K562 (cell line): ENCODE measurements around the gene MC1R. TPM values are rescaled to one million over a fixed set of nuclear protein-coding genes. Genes with fewer than 3 reads are reported as not detected.
"Not testable (repeated sequence)": the region's sequence is repeated elsewhere in the genome, so short reads cannot be mapped to it uniquely, and the experiment has no call there.

Experiments
- ATAC-seq: fragments of 200-7000 bp; cut with Tn5 transposase; 3 replicates; pipeline ENCODE4 v1.9.1; 2020; ENCODE audit warnings: moderate library complexity
- BruUV-seq: library from RNA; stranded (reverse); fragments of 400-500 nt; replicated peaks from 2 replicates; lab custom pipeline; 2021; lab: Mats Ljungman, UMichigan
- CTCF ChIA-PET: fragments of 300-600 bp; formaldehyde crosslinking; extraction: SDS; loops from one replicate; lab custom pipeline; 2021; ENCODE audit warnings: low intra/inter-chr PET ratio; lab: Yijun Ruan, JAX
- POLR2A ChIA-PET: fragments of 300-600, 350-650 bp; sonication (Branson Sonifier 250); formaldehyde crosslinking; extraction: SDS; loops from one replicate; lab custom pipeline; 2021; ENCODE audit warnings: antibody characterized with exemption, inconsistent platforms; lab: Yijun Ruan, JAX
- DNase-seq, 4 experiments: peaks; one replicate each; pipeline versions ENCODE4 v3.0.0 to v3.0.0-alpha.2; 2011 to 2018; ENCODE audit warnings: low spot score in 3 of 4, mixed read lengths in 3 of 4; ENCODE audit errors: extremely low read depth in 1 of 4
- FAIRE-seq: peaks from 2 replicates; lab custom pipeline; 2011; peaks lifted over from hg19 to GRCh38; lab: Jason Lieb, UNC
- H2AFZ ChIP-seq: 2 replicates; pipeline ENCODE4 v1.6.0; 2011; ENCODE audit warnings: low read depth, low read length, control low read depth, inconsistent platforms
- H3K27ac ChIP-seq: fragments of 200-600 bp; 3 replicates; pipeline ENCODE4 v1.8.0; 2011; ENCODE audit warnings: low read depth, mild to moderate bottlenecking, control low read depth, inconsistent platforms, low read length, moderate library complexity, mixed read lengths; ENCODE audit errors: extremely low read depth
- H3K27me3 ChIP-seq, 2 experiments: fragments of 300-600 bp in 1 of 2; 2 replicates in 1 of 2; 3 replicates in 1 of 2; pipeline versions ENCODE4 v1.6.0 to v1.8.0; 2011; ENCODE audit warnings: inconsistent platforms in 2 of 2, low read length in 2 of 2, mild to moderate bottlenecking in 1 of 2, mixed read lengths in 1 of 2, moderate library complexity in 1 of 2; ENCODE audit not compliant: control insufficient read depth in 2 of 2, insufficient read depth in 2 of 2
- H3K36me3 ChIP-seq: fragments of 300-600 bp; 3 replicates; pipeline ENCODE4 v1.8.0; 2011; ENCODE audit warnings: mild to moderate bottlenecking, low read length, inconsistent platforms; ENCODE audit not compliant: control insufficient read depth, insufficient read depth
- H3K4me1 ChIP-seq, 2 experiments: fragments of 200-600 bp in 1 of 2; replicated peaks in 1 of 2; 2 replicates in 1 of 2; 3 replicates in 1 of 2; pipeline versions ENCODE4 v1.5.1 to v1.8.0; 2011; ENCODE audit warnings: inconsistent platforms in 2 of 2, low read length in 2 of 2, mild to moderate bottlenecking in 1 of 2, mixed read lengths in 1 of 2, moderate library complexity in 1 of 2; ENCODE audit not compliant: control insufficient read depth in 2 of 2, insufficient read depth in 2 of 2
- H3K4me2 ChIP-seq: 2 replicates; pipeline ENCODE4 v1.6.1; 2011; ENCODE audit warnings: low read length, control low read depth, inconsistent platforms, mixed read lengths; ENCODE audit not compliant: insufficient read depth
- H3K4me3 ChIP-seq: fragments of 200-600 bp; sonication (generic), shearing (Covaris generic); 2 replicates; pipeline ENCODE4 v1.5.1; 2016; ENCODE audit warnings: control low read depth, inconsistent platforms
- H3K79me2 ChIP-seq: fragments of 200-600 bp; 3 replicates; pipeline ENCODE4 v1.8.0; 2011; ENCODE audit warnings: low read length, inconsistent platforms; ENCODE audit not compliant: control insufficient read depth, insufficient read depth
- H3K9ac ChIP-seq, 2 experiments: 2 replicates each; pipeline versions ENCODE4 v1.6.0 to v1.6.1; 2011; ENCODE audit warnings: low read depth in 2 of 2, low read length in 2 of 2, control low read depth in 1 of 2, inconsistent platforms in 1 of 2, mild to moderate bottlenecking in 1 of 2, mixed read lengths in 1 of 2; ENCODE audit not compliant: insufficient read depth in 1 of 2
- H3K9me1 ChIP-seq: one replicate; pipeline ENCODE4 v1.6.0; 2011; ENCODE audit warnings: inconsistent platforms, mild to moderate bottlenecking, low read length, moderate library complexity; ENCODE audit not compliant: control insufficient read depth, insufficient read depth
- H3K9me3 ChIP-seq: replicated peaks from 2 replicates; pipeline ENCODE4 v1.5.1; 2011; ENCODE audit warnings: low read depth, low read length, inconsistent platforms; ENCODE audit not compliant: control insufficient read depth, insufficient read depth
- H4K20me1 ChIP-seq: replicated peaks from 2 replicates; pipeline ENCODE4 v1.6.1; 2011; ENCODE audit warnings: low read length, inconsistent platforms, mixed read lengths; ENCODE audit not compliant: control insufficient read depth, insufficient read depth
- DEAF1 ChIP-seq: fragments of 450-650 bp; formaldehyde crosslinking; IDR thresholded peaks from 2 replicates; pipeline ENCODE4 v1.4.0; 2020; ENCODE audit warnings: mild to moderate bottlenecking, moderate library complexity
- HIVEP1 ChIP-seq: fragments of 250-450 bp; sonication (Bioruptor Pico); IDR thresholded peaks from 2 replicates; pipeline ENCODE4 v1.4.0; 2020; ENCODE audit warnings: mild to moderate bottlenecking
- NEUROD1 ChIP-seq: fragments of 150-350 bp; IDR thresholded peaks from 2 replicates; pipeline ENCODE4 v1.6.1; 2014; ENCODE audit warnings: borderline replicate concordance, low read length, low read depth; ENCODE audit not compliant: partially characterized antibody
- PHF20 ChIP-seq: fragments of 450-650 bp; IDR thresholded peaks from 2 replicates; pipeline ENCODE4 v1.6.1; 2018; ENCODE audit not compliant: partially characterized antibody
- POLR2G ChIP-seq: fragments of 200-400 bp; formaldehyde crosslinking; IDR thresholded peaks from 2 replicates; pipeline ENCODE4 v1.6.1; 2017; ENCODE audit warnings: low read depth, mild to moderate bottlenecking, antibody characterized with exemption, low read length, moderate library complexity
- PTBP1 ChIP-seq: fragments of 200-400 bp; formaldehyde crosslinking; IDR thresholded peaks from 2 replicates; pipeline ENCODE4 v1.6.1; 2017; ENCODE audit warnings: low read depth, low read length
- SAFB ChIP-seq: fragments of 200-400 bp; formaldehyde crosslinking; IDR thresholded peaks from 2 replicates; pipeline ENCODE4 v1.6.1; 2017; ENCODE audit warnings: low read depth, low read length, borderline replicate concordance
- ZMIZ1 ChIP-seq, 2 experiments: fragments of 150-350 bp in 1 of 2; IDR thresholded peaks; 2 replicates each; pipeline ENCODE4 v1.6.1; 2012 to 2016; ENCODE audit warnings: low read depth in 2 of 2, low read length in 2 of 2, mild to moderate bottlenecking in 1 of 2, moderate library complexity in 1 of 2
- WGBS: fragments of 100-300 bp; shearing (Covaris generic); methylation state at CpG from one replicate; pipeline ENCODE4 v1.1.6; 2016; ENCODE audit warnings: low coverage, mixed read lengths; ENCODE audit not compliant: insufficient coverage; ENCODE audit errors: missing lambda C conversion rate; 5-methylcytosine and 5-hydroxymethylcytosine counted together
- in situ Hi-C: fragments of 300-500 bp; cut with MboI; formaldehyde crosslinking; loops from 4 replicates; pipeline ENCODE4 v1.15.0; 2018; ENCODE audit warnings: inconsistent platforms, mixed read lengths
- intact Hi-C: fragments of 100-400 bp; cut with micrococcal nuclease; formaldehyde crosslinking; loops from 2 replicates; pipeline ENCODE4 v1.14.2; 2022
- polyA plus RNA-seq, 8 experiments: library from polyadenylated mRNA; depleted of rRNA in 4 of 8; stranded (reverse) in 5 of 8; unstranded in 3 of 8; fragments of >200 nt; fragmentation: Nextera tagmentation in 2 of 8; fragmentation: Illumina TruSeq in 1 of 8; extraction: Ambion mirVana in 2 of 8; extraction: Trizol in 1 of 8; gene quantifications; 2 replicates each; pipeline versions ENCODE4 v1.2.1 to v1.2.3, GENCODE V29; 2011 to 2014; ENCODE audit warnings: inconsistent platforms in 1 of 8, missing spikeins in 1 of 8
- total RNA-seq, 7 experiments: library from RNA; depleted of rRNA in 6 of 7; stranded (reverse); fragments of >200 nt in 6 of 7; fragmentation: Illumina TruSeq in 2 of 7; extraction: Trizol in 2 of 7; gene quantifications; 2 replicates each; pipeline versions ENCODE4 v1.2.1 to v1.2.3, GENCODE V29; 2011 to 2021; ENCODE audit warnings: low replicate concordance in 1 of 7

Gene MC1R
- total and polyA plus RNA-seq, 9 of the 15 experiments (the other 6 are each of a cell fraction or from before 2014, with no cell fraction given): 0.14 to 5.3 (median 2.5) TPM; not detected in 1

GRCh38 chr16:89913408-89914387 lies 5.0 kb upstream of the MC1R start (continued):
- TF ChIP-seq ZMIZ1 (IDR thresholded peaks at IDR 0.05; ENCODE audit: low read depth in 2 of 2, low read length in 2 of 2): no peak
- peak; percentile 70 for TF ChIP-seq POLR2G
- TF ChIP-seq PTBP1: no peak
- TF ChIP-seq SAFB: no peak
- no peak for TF ChIP-seq HIVEP1 (CRISPR knock-in tag)
- no peak for TF ChIP-seq DEAF1 (CRISPR knock-in tag)
- no peak for TF ChIP-seq NEUROD1
- TF ChIP-seq PHF20: no peak

- H3K9me3 ChIP-seq, H3K27ac ChIP-seq, BruUV-seq, H4K20me1 ChIP-seq, H3K79me2 ChIP-seq, FAIRE-seq, H3K27me3 ChIP-seq, H3K4me2 ChIP-seq, ATAC-seq, H3K4me3 ChIP-seq, DNase-seq, in situ Hi-C loops, H3K9me1 ChIP-seq, H2AFZ ChIP-seq, CTCF ChIA-PET: not testable (repeated sequence)
- H3K9ac ChIP-seq: 0 out of 4 replicates have a peak overlapping the region, but pooled peaks of 1 of the 2 experiments have one; percentile 22
- POLR2A ChIA-PET: interaction anchor here (0.7 to 1.2 kb wide), 2 partner anchors 8 to 9 kb away, joined by 3 to 8 read pairs; no protein-coding TSS in a partner anchor
- intact Hi-C loops: loop anchor here (5.0 kb wide), 1 partner anchor 212 kb away; the partner anchor contains the start of gene SPATA2L
- H3K4me1 ChIP-seq: peaks cover 18 to 67% of the 10 kb centered on the region in 2 experiments
- peaks cover 29% of the 10 kb centered on the region; the same call in 2 of the 3 replicates for H3K36me3 ChIP-seq
- 48% methylated on average over 11 of the region's 11 CpGs for WGBS
These were observed 3.9 kb upstream of the MC1R start for GRCh38 chr16:89914642-89915285.
